ENCODE data around the gene BLOC1S5. TPM values are rescaled to one million over a fixed set of nuclear protein-coding genes. Genes with fewer than 3 reads are reported as not detected.
A peak's percentile ranks its signal among the peaks of the same experiment; 100 is the strongest.

Gene BLOC1S5
- total and polyA plus RNA-seq, 2 of the 13 experiments (the other 11 are each of a cell fraction or from before 2014, with no cell fraction given): 10.5 to 41.5 TPM

DNA sequence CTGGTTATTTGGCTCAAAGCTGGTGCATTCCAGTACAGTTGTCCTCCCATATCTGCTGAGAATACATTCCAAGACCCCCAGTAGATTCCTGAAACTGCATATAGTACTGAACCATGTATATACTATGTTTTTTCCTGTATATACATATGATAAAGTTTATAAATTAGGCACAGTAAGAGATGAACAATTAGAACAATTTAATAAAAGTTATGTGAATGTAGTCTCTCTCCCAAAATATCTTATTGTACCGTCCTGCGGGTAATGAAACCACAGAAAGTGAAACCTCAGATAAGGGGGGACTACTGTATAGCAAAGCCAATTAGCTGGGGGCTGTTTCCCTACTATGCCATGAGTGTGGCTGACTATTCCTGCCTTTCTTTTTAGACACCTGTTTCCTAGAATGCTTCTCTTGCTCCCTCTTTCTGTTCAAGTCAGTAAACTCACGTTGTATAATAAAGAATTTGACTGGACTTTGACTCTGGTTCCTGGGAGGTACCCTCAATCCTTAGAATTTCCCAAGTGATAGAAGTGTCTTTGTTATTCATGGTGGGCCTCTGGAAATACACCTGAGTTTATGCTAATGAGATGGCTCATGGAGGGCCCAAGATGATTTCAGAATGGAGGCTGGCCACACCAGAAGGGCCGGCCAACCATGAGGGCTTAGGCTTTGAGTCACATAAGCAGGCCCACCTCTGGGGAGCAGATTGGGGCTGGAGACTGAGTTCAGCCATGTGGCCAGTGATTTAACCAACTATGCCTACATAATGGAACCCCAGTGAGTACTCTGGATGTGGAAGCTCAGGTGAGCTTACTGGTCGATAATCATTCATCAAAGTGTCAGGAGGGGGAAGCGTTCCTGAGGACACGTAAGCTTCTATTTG, 689 bp upstream of the BLOC1S5 start (continued):
- TF ChIP-seq ATF7 (IDR thresholded peaks at IDR 0.05) (no peak), ATF7 (CRISPR knock-in tag; IDR thresholded peaks at IDR 0.05) (no peak), EHMT2 (IDR thresholded peaks at IDR 0.05; ENCODE audit: borderline replicate concordance, low read depth, low read length) (peak; percentile 67), RBAK (CRISPR knock-in tag; IDR thresholded peaks at IDR 0.05) (no peak), MEIS1 (CRISPR knock-in tag; IDR thresholded peaks at IDR 0.05; ENCODE audit: borderline replicate concordance) (no peak; the same call in 1 of the 2 replicates), ZNF451 (CRISPR knock-in tag; IDR thresholded peaks at IDR 0.05) (no peak), ZNF782 (CRISPR knock-in tag; IDR thresholded peaks at IDR 0.05; ENCODE audit: borderline replicate concordance) (peak; percentile 41; the same call in 1 of the 2 replicates), ZNF660 (CRISPR knock-in tag; IDR thresholded peaks at IDR 0.05; ENCODE audit: borderline replicate concordance, low read depth) (no peak), SNAI1 (CRISPR knock-in tag; IDR thresholded peaks at IDR 0.05; ENCODE audit: borderline replicate concordance) (0 out of 2 replicates have a peak, but pooled peaks have one; percentile 51), NCOR1 (IDR thresholded peaks at IDR 0.05; ENCODE audit: borderline replicate concordance, low read length) (peak; percentile 69), ZNF367 (CRISPR knock-in tag; IDR thresholded peaks at IDR 0.05; ENCODE audit: borderline replicate concordance) (no peak), ISX (CRISPR knock-in tag; conservative IDR thresholded peaks at IDR 0.05) (no peak), ZNF205 (CRISPR knock-in tag; IDR thresholded peaks at IDR 0.05) (no peak), ZNF282 (IDR thresholded peaks at IDR 0.05; ENCODE audit: partially characterized antibody) (no peak), ZFY (CRISPR knock-in tag; IDR thresholded peaks at IDR 0.05) (0 out of 2 replicates have a peak, but pooled peaks have one; percentile 30), TBX3 (IDR thresholded peaks at IDR 0.05; ENCODE audit: borderline replicate concordance) (no peak), ZNF740 (CRISPR knock-in tag; IDR thresholded peaks at IDR 0.05) (no peak), SSRP1 (CRISPR knock-in tag; IDR thresholded peaks at IDR 0.05) (peak; percentile 59; the same call in 1 of the 2 replicates), ZNF841 (CRISPR knock-in tag; IDR thresholded peaks at IDR 0.05; ENCODE audit: borderline replicate concordance) (no peak), SAP130 (CRISPR knock-in tag; IDR thresholded peaks at IDR 0.05; ENCODE audit: low read depth) (no peak), ZNF761 (CRISPR knock-in tag; conservative IDR thresholded peaks at IDR 0.05) (0 out of 2 replicates have a peak, but pooled peaks have one; percentile 22), ZNF605 (CRISPR knock-in tag; IDR thresholded peaks at IDR 0.05) (no peak), TAF15 (IDR thresholded peaks at IDR 0.05; ENCODE audit: low read depth, low read length, poor library complexity, severe bottlenecking) (no peak), EEA1 (CRISPR knock-in tag; IDR thresholded peaks at IDR 0.05; ENCODE audit: borderline replicate concordance) (no peak), IKZF1 (IDR thresholded peaks at IDR 0.05) (no peak), ZNF224 (CRISPR knock-in tag; IDR thresholded peaks at IDR 0.05) (0 out of 2 replicates have a peak, but pooled peaks have one; percentile 24)
- TF ChIP-seq, protein P1, sequence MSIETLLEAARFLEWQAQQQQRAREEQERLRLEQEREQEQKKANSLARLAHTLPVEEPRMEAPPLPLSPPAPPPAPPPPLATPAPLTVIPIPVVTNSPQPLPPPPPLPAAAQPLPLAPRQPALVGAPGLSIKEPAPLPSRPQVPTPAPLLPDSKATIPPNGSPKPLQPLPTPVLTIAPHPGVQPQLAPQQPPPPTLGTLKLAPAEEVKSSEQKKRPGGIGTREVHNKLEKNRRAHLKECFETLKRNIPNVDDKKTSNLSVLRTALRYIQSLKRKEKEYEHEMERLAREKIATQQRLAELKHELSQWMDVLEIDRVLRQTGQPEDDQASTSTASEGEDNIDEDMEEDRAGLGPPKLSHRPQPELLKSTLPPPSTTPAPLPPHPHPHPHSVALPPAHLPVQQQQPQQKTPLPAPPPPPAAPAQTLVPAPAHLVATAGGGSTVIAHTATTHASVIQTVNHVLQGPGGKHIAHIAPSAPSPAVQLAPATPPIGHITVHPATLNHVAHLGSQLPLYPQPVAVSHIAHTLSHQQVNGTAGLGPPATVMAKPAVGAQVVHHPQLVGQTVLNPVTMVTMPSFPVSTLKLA (IDR thresholded peaks at IDR 0.05): no peak
- TF ChIP-seq, protein P2, sequence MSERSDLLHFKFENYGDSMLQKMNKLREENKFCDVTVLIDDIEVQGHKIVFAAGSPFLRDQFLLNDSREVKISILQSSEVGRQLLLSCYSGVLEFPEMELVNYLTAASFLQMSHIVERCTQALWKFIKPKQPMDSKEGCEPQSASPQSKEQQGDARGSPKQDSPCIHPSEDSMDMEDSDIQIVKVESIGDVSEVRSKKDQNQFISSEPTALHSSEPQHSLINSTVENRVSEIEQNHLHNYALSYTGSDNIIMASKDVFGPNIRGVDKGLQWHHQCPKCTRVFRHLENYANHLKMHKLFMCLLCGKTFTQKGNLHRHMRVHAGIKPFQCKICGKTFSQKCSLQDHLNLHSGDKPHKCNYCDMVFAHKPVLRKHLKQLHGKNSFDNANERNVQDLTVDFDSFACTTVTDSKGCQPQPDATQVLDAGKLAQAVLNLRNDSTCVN (CRISPR knock-in tag; IDR thresholded peaks at IDR 0.05; ENCODE audit: borderline replicate concordance): no peak
